SK-N-SH (cell line): Measurements from ENCODE around the gene ABCC4.

Experiments
- CTCF ChIP-seq: fragments of 200-600 bp; sonication (generic); IDR thresholded peaks from 2 replicates; pipeline ENCODE4 v1.6.1; 2017; ENCODE audit warnings: antibody characterized with exemption, mild to moderate bottlenecking, moderate library complexity
- EP300 ChIP-seq, 2 experiments: IDR thresholded peaks; 2 replicates each; pipeline versions ENCODE4 v1.4.0 to v1.6.1; 2012; ENCODE audit warnings: borderline replicate concordance in 1 of 2, low read depth in 1 of 2, low read length in 1 of 2

GRCh38 chr13:95073747-95074311 lies 227.4 kb downstream of the ABCC4 start:
- TF ChIP-seq CTCF (no peak), EP300 (IDR thresholded peaks at IDR 0.05; ENCODE audit: borderline replicate concordance in 1 of 2, low read depth in 1 of 2, low read length in 1 of 2) (no peak)
